Upper lobe of left lung (tissue), 6 donors: Measurements from ENCODE around the gene IWS1. TPM values are rescaled to one million over a fixed set of nuclear protein-coding genes. Genes with fewer than 3 reads are reported as not detected.

Experiments used
- ATAC-seq, 2 donors: fragments of 200-7000 bp; cut with Tn5 transposase; one replicate each; pipeline ENCODE4 v1.9.1; 2022; ENCODE audit warnings: mild to moderate bottlenecking in 2 of 2, moderate library complexity in 2 of 2; ENCODE audit not compliant: low FRiP score in 2 of 2
- DNase-seq, 2 donors: peaks; one replicate each; pipeline ENCODE4 v3.0.0-alpha.2; 2019 to 2020
- H3K27ac ChIP-seq, 4 donors: fragments of 200-600 bp; sonication (generic); one replicate each; pipeline ENCODE4 v1.5.1; 2016 to 2019
- H3K27me3 ChIP-seq, 4 donors: fragments of 200-600 bp; sonication (generic); one replicate each; pipeline ENCODE4 v1.5.1; 2017 to 2019
- H3K36me3 ChIP-seq, 4 donors: fragments of 200-600 bp; sonication (generic); one replicate each; pipeline ENCODE4 v1.5.1; 2016 to 2019
- H3K4me1 ChIP-seq, 4 donors: fragments of 200-600 bp; sonication (generic); one replicate each; pipeline ENCODE4 v1.5.1; 2018 to 2019
- H3K4me3 ChIP-seq, 4 donors: fragments of 200-600 bp; sonication (generic); one replicate each; pipeline ENCODE4 v1.5.1; 2017 to 2019; ENCODE audit warnings: mild to moderate bottlenecking in 2 of 4, moderate library complexity in 1 of 4
- H3K9me3 ChIP-seq, 4 donors: fragments of 200-600 bp; sonication (generic); one replicate each; pipeline ENCODE4 v1.5.1; 2018 to 2019
- EP300 ChIP-seq, 4 donors: sonication (generic); formaldehyde crosslinking; IDR thresholded peaks; one replicate each; pipeline ENCODE4 v1.5.1; 2017; ENCODE audit warnings: antibody characterized with exemption in 4 of 4, control low read depth in 2 of 4
- POLR2A ChIP-seq, 4 donors: fragments of 450-650 bp; IDR thresholded peaks; one replicate each; pipeline ENCODE4 v1.5.1; 2016 to 2017; ENCODE audit warnings: antibody characterized with exemption in 4 of 4, mild to moderate bottlenecking in 2 of 4
- POLR2AphosphoS5 ChIP-seq, 2 donors: sonication (generic); formaldehyde crosslinking; IDR thresholded peaks; one replicate each; pipeline ENCODE4 v1.5.1; 2017; ENCODE audit warnings: antibody characterized with exemption in 2 of 2
- WGBS, 2 donors: methylation state at CpG; one replicate each; pipeline ENCODE4 v1.1.5; 2017 to 2018; 5-methylcytosine and 5-hydroxymethylcytosine counted together
- total RNA-seq, 6 donors: library from RNA; depleted of rRNA in 4 of 6; stranded (reverse); fragments of >200 nt in 4 of 6; gene quantifications; one replicate each; pipeline versions ENCODE4 v1.1.0 to v1.2.1, GENCODE V29; 2016 to 2021
- TF ChIP-seq, protein P1 (sequence below), 6 experiments: fragments of 450-650 bp in 4 of 6; fragments of 200-600 bp in 2 of 6; sonication (generic) in 2 of 6; IDR thresholded peaks; one replicate each; pipeline ENCODE4 v1.5.1; 2016 to 2019; ENCODE audit warnings: antibody characterized with exemption in 6 of 6
- donor health status: DM: no; HTN: no; CAD: no; lungs with moderate emphysema.
- donor health status: DM: no; HTN: yes; CAD: no; lungs with severe emphysema.

The IWS1 gene
- total RNA-seq, 6 donors from 2014 or later = 29.5 to 128 (median 58.6) TPM

GRCh38 chr2:127511917-127512316, 14.4 kb downstream of the IWS1 start:
- Histone ChIP-seq H3K9me3 (no peaks in the 10 kb centered on the region), H3K27me3 (no peaks in the 10 kb centered on the region), H3K36me3 (peaks cover 0 to 18% (median 9%) of the 10 kb centered on the region in 4 donors), H3K4me1 (peaks cover 43 to 72% (median 54%) of the 10 kb centered on the region in 4 donors), H3K4me3 (no peak overlapping the region), H3K27ac (no peak overlapping the region)
- no peak for TF ChIP-seq EP300 (IDR thresholded peaks at IDR 0.05)
- TF ChIP-seq POLR2A (IDR thresholded peaks at IDR 0.05) = no peak
- TF ChIP-seq, protein P1, sequence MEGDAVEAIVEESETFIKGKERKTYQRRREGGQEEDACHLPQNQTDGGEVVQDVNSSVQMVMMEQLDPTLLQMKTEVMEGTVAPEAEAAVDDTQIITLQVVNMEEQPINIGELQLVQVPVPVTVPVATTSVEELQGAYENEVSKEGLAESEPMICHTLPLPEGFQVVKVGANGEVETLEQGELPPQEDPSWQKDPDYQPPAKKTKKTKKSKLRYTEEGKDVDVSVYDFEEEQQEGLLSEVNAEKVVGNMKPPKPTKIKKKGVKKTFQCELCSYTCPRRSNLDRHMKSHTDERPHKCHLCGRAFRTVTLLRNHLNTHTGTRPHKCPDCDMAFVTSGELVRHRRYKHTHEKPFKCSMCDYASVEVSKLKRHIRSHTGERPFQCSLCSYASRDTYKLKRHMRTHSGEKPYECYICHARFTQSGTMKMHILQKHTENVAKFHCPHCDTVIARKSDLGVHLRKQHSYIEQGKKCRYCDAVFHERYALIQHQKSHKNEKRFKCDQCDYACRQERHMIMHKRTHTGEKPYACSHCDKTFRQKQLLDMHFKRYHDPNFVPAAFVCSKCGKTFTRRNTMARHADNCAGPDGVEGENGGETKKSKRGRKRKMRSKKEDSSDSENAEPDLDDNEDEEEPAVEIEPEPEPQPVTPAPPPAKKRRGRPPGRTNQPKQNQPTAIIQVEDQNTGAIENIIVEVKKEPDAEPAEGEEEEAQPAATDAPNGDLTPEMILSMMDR (IDR thresholded peaks at IDR 0.05) = no peak
- TF ChIP-seq POLR2AphosphoS5 (IDR thresholded peaks at IDR 0.05) = no peak
- no peak for DNase-seq
- WGBS, 2 donors = 41 to 48% methylated on average over 1 of the region's 1 CpG
- no peak for ATAC-seq

DNA sequence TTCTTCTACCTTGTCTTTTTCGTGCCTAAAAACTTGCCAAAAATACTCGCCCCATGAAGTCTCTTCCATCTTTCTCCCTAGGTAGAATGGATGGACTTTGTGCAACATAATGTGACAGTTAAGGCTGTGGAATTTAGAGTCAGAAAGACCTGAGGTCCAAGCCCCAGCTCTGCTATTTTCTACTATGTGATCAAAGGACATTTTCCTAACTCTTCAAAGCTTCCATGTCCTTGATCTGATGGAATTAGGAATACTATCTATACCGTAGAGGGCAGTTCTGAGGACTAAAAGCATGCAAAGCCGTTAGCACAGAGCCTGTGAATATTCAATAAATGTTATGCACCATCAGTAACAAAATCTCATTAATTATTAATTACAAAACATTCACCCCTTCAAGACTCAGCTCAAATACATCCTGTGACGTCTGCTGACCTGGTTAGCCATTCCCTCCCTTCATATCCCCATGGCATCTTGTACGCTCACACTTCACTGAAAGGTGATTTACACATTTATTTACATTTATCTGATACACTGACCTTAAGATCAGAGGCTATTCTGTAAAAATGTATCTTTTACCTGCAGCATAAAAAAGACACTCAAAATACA, 15.1 kb downstream of the IWS1 start:
- no peaks in the 10 kb centered on the region for H3K9me3 ChIP-seq

GRCh38 chr2:127510073-127510472, 16.2 kb downstream of the IWS1 start:
- H3K4me1 ChIP-seq = peaks cover 34 to 67% (median 51%) of the 10 kb centered on the region in 4 donors
- WGBS, 2 donors = 74 to 84% methylated on average over 2 of the region's 2 CpGs
- TF ChIP-seq POLR2AphosphoS5 (IDR thresholded peaks at IDR 0.05) (no peak), POLR2A (IDR thresholded peaks at IDR 0.05) (no peak), EP300 (IDR thresholded peaks at IDR 0.05) (no peak)
- TF ChIP-seq, protein P1 (IDR thresholded peaks at IDR 0.05) = no peak
- ATAC-seq (no peak), DNase-seq (no peak)
- H3K4me3 ChIP-seq = no peak overlapping the region
- H3K36me3 ChIP-seq = peaks cover 0 to 18% (median 10%) of the 10 kb centered on the region in 4 donors
- H3K9me3 ChIP-seq = no peaks in the 10 kb centered on the region
- no peak overlapping the region for H3K27ac ChIP-seq
- no peaks in the 10 kb centered on the region for H3K27me3 ChIP-seq

More for the DNA sequence above, 15.1 kb downstream of the IWS1 start:
- ATAC-seq (no peak), DNase-seq (no peak)
- H3K36me3 ChIP-seq = peaks cover 0 to 14% (median 8%) of the 10 kb centered on the region in 4 donors
- 95% methylated on average over 6 of the region's 6 CpGs for WGBS, 2 donors
- no peaks in the 10 kb centered on the region for H3K27me3 ChIP-seq
- no peak overlapping the region for H3K27ac ChIP-seq
- TF ChIP-seq POLR2AphosphoS5 (IDR thresholded peaks at IDR 0.05) (no peak), POLR2A (IDR thresholded peaks at IDR 0.05) (no peak), EP300 (IDR thresholded peaks at IDR 0.05) (no peak)
- TF ChIP-seq, protein P1 (IDR thresholded peaks at IDR 0.05) = no peak
- H3K4me1 ChIP-seq = peaks cover 43 to 76% (median 58%) of the 10 kb centered on the region in 4 donors
- no peak overlapping the region for H3K4me3 ChIP-seq

GRCh38 chr2:127508631-127509034, 17.7 kb downstream of the IWS1 start:
- Histone ChIP-seq H3K4me1 (peaks cover 32 to 53% (median 49%) of the 10 kb centered on the region in 4 donors), H3K27me3 (no peaks in the 10 kb centered on the region), H3K9me3 (no peaks in the 10 kb centered on the region), H3K4me3 (no peak overlapping the region), H3K27ac (peak overlapping the region in 1 of 4 donors; percentile 41), H3K36me3 (peaks cover 0 to 23% (median 14%) of the 10 kb centered on the region in 4 donors)
- ATAC-seq (peak; percentile 93 to 94), DNase-seq (peak in 1 of 2 donors; percentile 74)
- WGBS, 2 donors = 6 to 23% methylated on average over 3 of the region's 3 CpGs
- TF ChIP-seq POLR2A (IDR thresholded peaks at IDR 0.05) (no peak), EP300 (IDR thresholded peaks at IDR 0.05) (peak in 1 of 4 donors; percentile 37), POLR2AphosphoS5 (IDR thresholded peaks at IDR 0.05) (peak in 1 of 2 donors; percentile 37)
- TF ChIP-seq, protein P1 (IDR thresholded peaks at IDR 0.05) = no peak
